Activated T-helper 1 cell treated with anti-CD3 and anti-CD28 coated beads, Interleukin-12 subunit alpha, Interleukin-12 subunit beta, Interleukin-2, Interleukin-4 antibody, amounts not matched to agents 30 ng/mL and 10 ng/mL and 1 ng/mL, durations not matched to agents 14 hours and 24 hours and 36 hours (primary cell): Measurements from ENCODE around the gene ZNF567. TPM values are rescaled to one million over a fixed set of nuclear protein-coding genes. Genes with fewer than 3 reads are reported as not detected.
"Not testable (repeated sequence)": the region's sequence is repeated elsewhere in the genome, so short reads cannot be mapped to it uniquely, and the experiment has no call there.

ENCODE experiments used
- DNase-seq: peaks from one replicate; pipeline ENCODE4 v3.0.0; 2021; ENCODE audit warnings: low spot score
- H3K27ac Mint-ChIP-seq: one replicate; pipeline ENCODE4 v1.8.0; 2021; ENCODE audit warnings: mild to moderate bottlenecking, mixed read lengths
- H3K27me3 Mint-ChIP-seq: one replicate; pipeline ENCODE4 v1.8.0; 2022; ENCODE audit warnings: mild to moderate bottlenecking, moderate library complexity, mixed read lengths; ENCODE audit not compliant: insufficient read depth
- H3K36me3 Mint-ChIP-seq: one replicate; pipeline ENCODE4 v1.8.0; 2021; ENCODE audit warnings: low read depth, mixed read lengths
- H3K4me1 Mint-ChIP-seq: one replicate; pipeline ENCODE4 v1.8.0; 2021; ENCODE audit warnings: low read depth, mixed read lengths
- H3K4me3 Mint-ChIP-seq: one replicate; pipeline ENCODE4 v1.8.0; 2021; ENCODE audit warnings: mild to moderate bottlenecking, moderate library complexity, mixed read lengths
- H3K9me3 Mint-ChIP-seq: one replicate; pipeline ENCODE4 v1.8.0; 2021; ENCODE audit warnings: mixed read lengths
- intact Hi-C: fragments of 100-400 bp; cut with micrococcal nuclease; formaldehyde crosslinking; loops from one replicate; pipeline ENCODE4 v1.15.1; 2024
- total RNA-seq: library from RNA; stranded (reverse); gene quantifications from 2 replicates; pipeline ENCODE4 v1.2.3, GENCODE V29; 2022

The ZNF567 gene
- total RNA-seq, 1 donor from 2014 or later, result 5.8 TPM

DNA sequence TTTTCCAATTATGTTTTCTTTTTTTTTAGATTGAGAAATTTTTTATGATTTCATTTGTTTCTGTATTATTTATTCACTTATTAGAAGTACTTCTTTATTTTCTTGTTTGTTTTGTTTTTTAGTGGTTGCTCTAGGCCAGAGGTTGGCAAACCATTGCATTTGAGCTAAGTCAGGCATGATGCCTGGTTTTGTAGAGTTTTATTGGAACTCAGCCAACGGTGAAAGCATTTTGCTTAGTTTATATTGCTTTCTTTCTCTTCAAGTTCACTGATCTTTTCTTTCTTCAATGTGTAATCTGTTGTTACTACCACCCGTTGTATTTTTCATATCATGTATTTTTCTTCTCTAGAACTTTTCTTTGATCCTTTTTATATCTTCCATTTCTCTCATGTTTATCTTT is 19.7 kb downstream of the ZNF567 start:
- H3K27ac Mint-ChIP-seq, result no peak overlapping the region
- no peaks in the 10 kb centered on the region for H3K27me3 Mint-ChIP-seq
- intact Hi-C loops, result no loop called here
- H3K4me3 Mint-ChIP-seq, result no peak overlapping the region
- no peaks in the 10 kb centered on the region for H3K4me1 Mint-ChIP-seq
- no peak for DNase-seq
- peaks cover 70% of the 10 kb centered on the region for H3K9me3 Mint-ChIP-seq
- H3K36me3 Mint-ChIP-seq, result peaks cover 64% of the 10 kb centered on the region

GRCh38 chr19:36709423-36709822 is 22.0 kb downstream of the ZNF567 start:
- H3K9me3 Mint-ChIP-seq, result peaks cover 82% of the 10 kb centered on the region
- no peak overlapping the region for H3K4me3 Mint-ChIP-seq
- H3K27ac Mint-ChIP-seq, result no peak overlapping the region
- intact Hi-C loops, result no loop called here
- no peak for DNase-seq
- H3K36me3 Mint-ChIP-seq, result peaks cover 73% of the 10 kb centered on the region
- no peaks in the 10 kb centered on the region for H3K4me1 Mint-ChIP-seq
- no peaks in the 10 kb centered on the region for H3K27me3 Mint-ChIP-seq

DNA sequence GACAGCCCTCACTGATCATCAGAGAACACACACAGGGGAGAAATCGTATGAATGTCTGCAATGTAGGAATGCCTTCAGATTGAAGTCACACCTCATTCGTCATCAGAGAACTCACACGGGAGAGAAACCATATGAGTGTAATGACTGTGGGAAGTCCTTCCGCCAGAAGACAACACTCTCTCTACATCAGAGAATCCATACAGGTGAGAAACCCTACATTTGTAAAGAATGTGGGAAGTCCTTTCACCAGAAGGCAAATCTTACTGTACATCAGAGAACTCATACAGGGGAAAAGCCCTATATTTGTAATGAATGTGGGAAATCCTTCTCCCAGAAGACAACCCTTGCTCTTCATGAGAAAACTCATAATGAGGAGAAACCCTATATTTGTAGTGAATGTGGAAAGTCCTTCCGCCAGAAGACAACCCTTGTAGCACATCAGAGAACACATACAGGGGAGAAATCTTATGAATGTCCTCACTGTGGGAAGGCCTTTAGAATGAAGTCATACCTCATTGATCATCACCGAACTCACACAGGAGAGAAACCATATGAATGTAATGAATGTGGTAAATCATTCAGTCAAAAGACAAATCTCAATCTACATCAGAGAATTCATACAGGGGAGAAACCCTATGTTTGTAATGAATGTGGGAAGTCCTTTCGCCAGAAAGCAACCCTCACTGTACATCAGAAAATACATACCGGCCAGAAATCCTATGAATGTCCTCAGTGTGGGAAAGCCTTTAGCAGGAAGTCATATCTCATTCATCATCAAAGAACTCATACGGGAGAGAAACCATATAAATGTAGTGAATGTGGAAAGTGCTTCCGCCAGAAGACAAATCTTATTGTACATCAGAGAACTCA is 32.5 kb downstream of the ZNF567 start:
- Mint-ChIP-seq H3K4me1 (no peaks in the 10 kb centered on the region), H3K9me3 (peaks cover 62% of the 10 kb centered on the region), H3K4me3 (no peak overlapping the region), H3K27me3 (no peaks in the 10 kb centered on the region), H3K36me3 (peaks cover 53% of the 10 kb centered on the region), H3K27ac (no peak overlapping the region)
- intact Hi-C loops, result no loop called here
- no peak for DNase-seq

DNA sequence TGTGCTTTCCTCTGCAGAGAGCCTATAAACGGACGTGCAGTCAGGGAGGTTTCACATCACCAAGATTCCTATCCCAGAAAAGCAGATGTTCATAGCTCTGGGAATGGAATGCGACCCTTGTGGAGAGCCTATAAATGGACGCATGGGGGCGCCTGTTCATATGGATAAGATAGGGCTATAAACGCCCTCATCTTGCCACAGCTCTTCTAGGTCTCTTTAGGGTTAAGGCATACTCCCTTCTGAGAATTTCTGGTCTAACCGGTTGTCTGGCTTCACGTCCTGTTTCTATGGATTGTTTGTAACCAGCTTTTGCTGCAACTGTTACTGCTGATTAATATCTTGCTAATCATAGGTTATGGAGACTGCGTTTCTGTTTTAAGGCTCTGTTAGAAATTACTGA is 48.8 kb downstream of the ZNF567 start:
- H3K4me1 Mint-ChIP-seq, H3K27ac Mint-ChIP-seq, H3K36me3 Mint-ChIP-seq, DNase-seq, H3K27me3 Mint-ChIP-seq, H3K4me3 Mint-ChIP-seq, intact Hi-C loops: not testable (repeated sequence)
- H3K9me3 Mint-ChIP-seq, result peaks cover 84% of the 10 kb centered on the region

- H3K4me3 Mint-ChIP-seq, result no peak overlapping the region
- H3K4me1 Mint-ChIP-seq, result no peaks in the 10 kb centered on the region
- no peaks in the 10 kb centered on the region for H3K27me3 Mint-ChIP-seq
- intact Hi-C loops, result no loop called here
- H3K36me3 Mint-ChIP-seq, result peaks cover 41% of the 10 kb centered on the region
- DNase-seq, result no peak
- peaks cover 72% of the 10 kb centered on the region for H3K9me3 Mint-ChIP-seq
- H3K27ac Mint-ChIP-seq, result no peak overlapping the region
Observed at GRCh38 chr19:36745870-36746269, 58.5 kb downstream of the ZNF567 start.

- DNase-seq, result no peak
- Mint-ChIP-seq H3K4me1 (no peaks in the 10 kb centered on the region), H3K27me3 (no peaks in the 10 kb centered on the region), H3K9me3 (peaks cover 74% of the 10 kb centered on the region), H3K36me3 (peaks cover 57% of the 10 kb centered on the region), H3K4me3 (no peak overlapping the region), H3K27ac (no peak overlapping the region)
- intact Hi-C loops, result no loop called here
Observed at GRCh38 chr19:36747750-36748149, 60.3 kb downstream of the ZNF567 start.

GRCh38 chr19:36748431-36749275 is 61.2 kb downstream of the ZNF567 start:
- intact Hi-C loops, result no loop called here

DNA sequence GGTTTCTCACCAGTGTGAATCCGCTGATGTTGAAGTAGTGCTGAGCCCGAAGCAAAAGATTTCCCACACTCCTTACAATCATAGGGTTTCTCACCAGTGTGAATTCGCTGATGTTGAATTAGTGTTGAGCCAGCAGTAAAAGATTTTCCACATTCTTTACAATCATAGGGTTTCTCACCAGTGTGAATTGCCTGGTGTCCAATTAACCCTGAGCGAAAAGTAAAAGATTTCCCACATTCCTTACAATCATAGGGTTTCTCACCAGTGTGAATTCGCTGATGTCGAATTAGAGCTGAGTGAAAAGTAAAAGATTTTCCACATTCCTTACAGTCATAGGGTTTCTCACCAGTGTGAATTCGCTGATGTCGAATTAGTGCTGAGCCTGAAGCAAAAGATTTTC is 62.2 kb downstream of the ZNF567 start:
- DNase-seq, H3K27me3 Mint-ChIP-seq, H3K4me1 Mint-ChIP-seq, H3K4me3 Mint-ChIP-seq, intact Hi-C loops, H3K27ac Mint-ChIP-seq: not testable (repeated sequence)
- H3K9me3 Mint-ChIP-seq, result peaks cover 72% of the 10 kb centered on the region
- H3K36me3 Mint-ChIP-seq, result peaks cover 65% of the 10 kb centered on the region

More at GRCh38 chr19:36748431-36749275, 61.2 kb downstream of the ZNF567 start:
- H3K4me3 Mint-ChIP-seq, result no peak overlapping the region
- H3K27ac Mint-ChIP-seq, result no peak overlapping the region
- H3K9me3 Mint-ChIP-seq, result peaks cover 70% of the 10 kb centered on the region
- H3K36me3 Mint-ChIP-seq, result peaks cover 60% of the 10 kb centered on the region
- H3K27me3 Mint-ChIP-seq, result no peaks in the 10 kb centered on the region
- H3K4me1 Mint-ChIP-seq, result no peaks in the 10 kb centered on the region
- DNase-seq, result no peak

DNA sequence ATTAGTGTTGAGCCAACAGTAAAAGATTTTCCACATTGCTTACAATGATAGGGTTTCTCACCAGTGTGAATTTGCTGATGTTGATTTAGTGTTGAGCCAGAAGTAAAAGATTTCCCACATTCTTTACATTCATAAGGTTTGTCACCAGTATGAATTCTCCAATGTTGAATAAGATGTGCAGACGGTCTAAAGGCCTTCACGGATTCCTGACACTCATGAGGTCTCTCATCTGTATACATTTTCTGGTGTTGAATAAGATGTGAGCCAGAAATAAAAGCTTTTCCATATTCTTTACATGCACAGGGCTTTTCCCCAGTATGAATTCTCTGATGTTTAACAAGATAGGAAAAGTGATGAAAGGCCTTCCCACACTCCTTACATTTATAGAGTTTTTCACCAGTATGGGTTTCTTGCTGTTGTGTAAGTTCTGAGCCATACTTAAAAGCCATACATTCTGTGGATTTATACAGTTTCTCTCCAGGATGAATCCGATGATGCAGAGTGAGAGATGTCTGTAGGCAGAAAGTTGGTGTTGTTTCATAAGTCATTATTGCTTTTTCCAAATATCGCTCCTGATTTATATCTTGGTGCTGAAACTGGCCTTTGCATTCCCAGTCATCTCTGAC is 62.8 kb downstream of the ZNF567 start:
- Mint-ChIP-seq H3K27ac (no peak overlapping the region), H3K9me3 (peaks cover 72% of the 10 kb centered on the region), H3K4me3 (no peak overlapping the region), H3K36me3 (peaks cover 64% of the 10 kb centered on the region), H3K4me1 (no peaks in the 10 kb centered on the region), H3K27me3 (no peaks in the 10 kb centered on the region)
- DNase-seq, result no peak
- intact Hi-C loops, result no loop called here

Other genes starting within 250 kb of the ZNF567 start
- gene ZNF566, start 198.1 kb upstream of the ZNF567 start, total RNA-seq, result 6.9 and 8.7 TPM in 2 replicates
- gene ZNF260, start 159.3 kb upstream of the ZNF567 start, total RNA-seq, result 7.5 and 8.9 TPM in 2 replicates
- gene ZNF529, start 114.3 kb upstream of the ZNF567 start, total RNA-seq, result 20.3 and 20.7 TPM in 2 replicates
- gene ZNF382, start 82.3 kb upstream of the ZNF567 start, total RNA-seq, result 10.2 and 10.8 TPM in 2 replicates
- 5.5 and 6.8 TPM in 2 replicates for gene ZNF461, start 20.8 kb upstream of the ZNF567 start, total RNA-seq
- 3.2 and 3.7 TPM in 2 replicates for gene ZNF850, start 85.2 kb downstream of the ZNF567 start, total RNA-seq
- 4.4 and 4.5 TPM in 2 replicates for gene ZNF790, start 150.8 kb downstream of the ZNF567 start, total RNA-seq
- gene ZNF345, start 163.3 kb downstream of the ZNF567 start, total RNA-seq, result 3.7 and 4.4 TPM in 2 replicates
- gene ZNF829, start 228.7 kb downstream of the ZNF567 start, total RNA-seq, result 5.3 and 5.4 TPM in 2 replicates
- gene ZNF568, start 228.7 kb downstream of the ZNF567 start, total RNA-seq, result 4.4 and 4.9 TPM in 2 replicates